G401 (cell line): ENCODE results near the gene NKD1. TPM values are rescaled to one million over a fixed set of nuclear protein-coding genes. Genes with fewer than 3 reads are reported as not detected.

Source experiments
- DNase-seq: peaks from one replicate; pipeline ENCODE4 v3.0.0-alpha.2; 2015; ENCODE audit warnings: low spot score
- in situ Hi-C: cut with HindIII; loops from 2 replicates; pipeline ENCODE4 v1.10.0; 2016; ENCODE audit warnings: low sequenced_read_pairs, mixed read lengths
- total RNA-seq: library from RNA; depleted of rRNA; stranded (reverse); fragments of >200 nt; shearing (Covaris generic); gene quantifications from 2 replicates; pipeline ENCODE4 v1.2.3, GENCODE V29; 2014

Gene NKD1
- total RNA-seq, 1 experiment from 2014 or later: not detected

- peak; percentile 93 for DNase-seq
- in situ Hi-C loops: no loop called here
Observed at GRCh38 chr16:50591800-50592771, 43.9 kb downstream of the NKD1 start.

- no peak for DNase-seq
- in situ Hi-C loops: no loop called here
Observed at GRCh38 chr16:50592996-50593395, 44.8 kb downstream of the NKD1 start.

GRCh38 chr16:50593410-50594150 lies 45.4 kb downstream of the NKD1 start:
- in situ Hi-C loops: no loop called here
- DNase-seq: no peak

- no peak for DNase-seq
- in situ Hi-C loops: no loop called here
Observed at GRCh38 chr16:50594308-50595260, 46.4 kb downstream of the NKD1 start.

GRCh38 chr16:50595859-50596258 lies 47.7 kb downstream of the NKD1 start:
- no peak for DNase-seq
- in situ Hi-C loops: no loop called here

- no peak for DNase-seq
- in situ Hi-C loops: no loop called here
Observed at GRCh38 chr16:50596762-50597450, 48.7 kb downstream of the NKD1 start.

- in situ Hi-C loops: no loop called here
- DNase-seq: no peak
Observed at GRCh38 chr16:50597563-50598255, 49.5 kb downstream of the NKD1 start.

GRCh38 chr16:50598256-50598894 lies 50.2 kb downstream of the NKD1 start:
- in situ Hi-C loops: no loop called here
- DNase-seq: no peak

GRCh38 chr16:50598936-50599361 lies 50.8 kb downstream of the NKD1 start:
- in situ Hi-C loops: no loop called here
- no peak for DNase-seq

- in situ Hi-C loops: no loop called here
- DNase-seq: no peak
Observed at GRCh38 chr16:50599494-50599893, 51.3 kb downstream of the NKD1 start.

- no peak for DNase-seq
- in situ Hi-C loops: no loop called here
Observed at GRCh38 chr16:50600582-50601283, 52.5 kb downstream of the NKD1 start.

- no peak for DNase-seq
- in situ Hi-C loops: no loop called here
Observed at GRCh38 chr16:50601341-50601740, 53.1 kb downstream of the NKD1 start.

- in situ Hi-C loops: no loop called here
- DNase-seq: no peak
Observed at GRCh38 chr16:50602126-50602525, 53.9 kb downstream of the NKD1 start.

- peak; percentile 55 for DNase-seq
- in situ Hi-C loops: no loop called here
Observed at GRCh38 chr16:50602531-50603205, 54.5 kb downstream of the NKD1 start.

GRCh38 chr16:50603206-50604064 lies 55.2 kb downstream of the NKD1 start:
- no peak for DNase-seq
- in situ Hi-C loops: no loop called here

- in situ Hi-C loops: no loop called here
- DNase-seq: no peak
Observed at GRCh38 chr16:50604065-50604418, 55.8 kb downstream of the NKD1 start.
